ENCODE results near the gene RNH1.

The RNH1 gene

DNA sequence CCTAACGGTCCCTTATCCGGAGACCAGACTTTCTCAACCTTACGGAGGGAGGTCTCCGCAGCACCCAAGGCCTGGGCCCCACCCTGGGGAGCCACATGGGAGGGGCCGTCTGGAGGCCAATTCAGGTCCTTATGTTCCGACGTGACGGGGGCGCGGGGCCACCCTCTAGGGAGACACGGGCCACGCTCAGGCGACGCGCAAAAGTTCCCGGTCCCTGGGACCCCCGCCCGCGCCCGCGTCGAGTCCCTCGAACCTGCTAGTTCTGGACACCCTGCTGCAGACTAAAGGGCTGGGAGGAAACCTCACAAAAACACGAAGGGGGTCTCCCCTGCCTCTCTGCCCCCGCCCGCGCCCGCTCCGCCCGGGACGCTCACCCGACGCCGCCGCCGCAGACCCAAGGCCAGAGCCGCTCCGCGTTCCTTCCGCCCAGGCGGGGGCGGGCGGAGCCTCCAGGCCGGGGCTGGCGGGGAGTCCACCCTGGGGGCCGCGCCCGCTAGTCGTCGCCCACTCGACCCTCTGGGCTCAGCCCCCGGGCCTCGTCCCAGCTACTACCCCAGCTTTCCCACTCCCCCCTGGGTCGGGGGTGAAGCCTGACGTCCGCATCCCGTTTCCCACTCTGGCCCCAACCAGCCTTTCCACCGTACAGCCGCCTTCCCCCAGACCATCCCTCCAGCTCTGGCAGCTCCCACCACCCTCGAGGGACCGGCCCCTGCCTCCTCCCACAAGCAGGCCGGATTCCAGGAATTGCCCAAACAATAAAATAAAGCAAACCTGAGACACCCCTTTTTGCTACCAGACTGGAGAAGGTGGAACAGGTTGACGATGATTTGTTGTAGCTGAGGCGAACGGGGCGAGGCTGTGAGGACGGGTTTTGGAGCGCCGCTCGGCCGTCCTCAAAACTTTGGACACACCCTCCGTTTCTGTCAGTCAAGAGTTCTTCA, 2.7 kb downstream of the RNH1 start:
- Histone ChIP-seq H3K36me3 (ENCODE audit: control insufficient read depth, insufficient read depth, low read length) (peaks cover 26% of the 10 kb centered on the region), H3K4me3 (ENCODE audit: insufficient read depth, low read depth, low read length, poor library complexity, severe bottlenecking) (no peak overlapping the region), H3K27ac (ENCODE audit: insufficient read depth, low read length, poor library complexity, severe bottlenecking) (no peak overlapping the region), H3K9me3 (ENCODE audit: control insufficient read depth, low read length) (no peaks in the 10 kb centered on the region), H3K27me3 (replicated peaks; ENCODE audit: control insufficient read depth, insufficient read depth, low read length, poor library complexity, severe bottlenecking) (no peaks in the 10 kb centered on the region), H3K4me1 (ENCODE audit: control insufficient read depth, insufficient read depth, low read length, poor library complexity, severe bottlenecking) (peaks cover 31% of the 10 kb centered on the region)
- DNase-seq: no peak

DNA sequence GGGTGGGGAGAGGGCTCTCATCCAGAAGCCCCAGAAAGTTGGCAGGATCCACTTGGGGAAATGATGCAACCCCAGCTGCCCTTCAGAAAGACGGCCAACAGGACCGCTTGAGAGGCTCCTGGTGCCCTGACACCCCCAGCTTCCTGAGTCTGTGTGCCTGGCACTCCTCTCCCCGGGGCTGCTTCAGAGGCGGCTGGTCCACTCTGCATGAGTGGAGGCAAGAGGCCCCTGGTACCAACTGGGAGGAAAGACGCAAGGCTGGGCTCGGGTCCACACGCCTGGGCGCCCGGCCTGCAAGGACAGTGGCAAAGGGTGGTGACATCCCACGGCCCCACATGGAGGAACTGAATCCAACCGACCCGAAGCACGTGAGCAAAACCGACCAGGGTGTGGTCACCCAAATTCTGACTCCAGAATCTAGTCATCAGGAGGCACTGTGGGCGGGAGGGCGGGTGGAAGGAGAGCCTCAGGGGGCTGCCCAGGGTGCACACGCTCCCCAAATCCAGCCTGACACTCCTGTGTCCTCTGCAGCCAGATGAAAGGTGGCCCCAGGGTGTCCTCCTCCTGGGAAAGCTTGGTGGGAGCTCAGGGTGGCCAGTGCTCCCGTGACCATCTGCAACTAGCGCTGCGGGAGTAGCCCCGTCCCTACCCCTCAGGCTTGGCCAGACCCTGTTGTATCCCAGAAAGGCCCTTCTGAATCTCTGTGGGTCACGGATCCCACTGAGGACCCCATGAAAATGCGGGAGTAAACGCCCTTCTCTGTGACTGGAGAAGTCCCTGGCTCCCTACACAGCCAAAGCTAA, 3.7 kb downstream of the RNH1 start:
- Histone ChIP-seq H3K9me3 (ENCODE audit: control insufficient read depth, low read length) (no peaks in the 10 kb centered on the region), H3K27me3 (replicated peaks; ENCODE audit: control insufficient read depth, insufficient read depth, low read length, poor library complexity, severe bottlenecking) (no peaks in the 10 kb centered on the region), H3K36me3 (ENCODE audit: control insufficient read depth, insufficient read depth, low read length) (peaks cover 35% of the 10 kb centered on the region), H3K27ac (ENCODE audit: insufficient read depth, low read length, poor library complexity, severe bottlenecking) (no peak overlapping the region), H3K4me1 (ENCODE audit: control insufficient read depth, insufficient read depth, low read length, poor library complexity, severe bottlenecking) (peaks cover 31% of the 10 kb centered on the region), H3K4me3 (ENCODE audit: insufficient read depth, low read depth, low read length, poor library complexity, severe bottlenecking) (no peak overlapping the region)
- no peak for DNase-seq

DNA sequence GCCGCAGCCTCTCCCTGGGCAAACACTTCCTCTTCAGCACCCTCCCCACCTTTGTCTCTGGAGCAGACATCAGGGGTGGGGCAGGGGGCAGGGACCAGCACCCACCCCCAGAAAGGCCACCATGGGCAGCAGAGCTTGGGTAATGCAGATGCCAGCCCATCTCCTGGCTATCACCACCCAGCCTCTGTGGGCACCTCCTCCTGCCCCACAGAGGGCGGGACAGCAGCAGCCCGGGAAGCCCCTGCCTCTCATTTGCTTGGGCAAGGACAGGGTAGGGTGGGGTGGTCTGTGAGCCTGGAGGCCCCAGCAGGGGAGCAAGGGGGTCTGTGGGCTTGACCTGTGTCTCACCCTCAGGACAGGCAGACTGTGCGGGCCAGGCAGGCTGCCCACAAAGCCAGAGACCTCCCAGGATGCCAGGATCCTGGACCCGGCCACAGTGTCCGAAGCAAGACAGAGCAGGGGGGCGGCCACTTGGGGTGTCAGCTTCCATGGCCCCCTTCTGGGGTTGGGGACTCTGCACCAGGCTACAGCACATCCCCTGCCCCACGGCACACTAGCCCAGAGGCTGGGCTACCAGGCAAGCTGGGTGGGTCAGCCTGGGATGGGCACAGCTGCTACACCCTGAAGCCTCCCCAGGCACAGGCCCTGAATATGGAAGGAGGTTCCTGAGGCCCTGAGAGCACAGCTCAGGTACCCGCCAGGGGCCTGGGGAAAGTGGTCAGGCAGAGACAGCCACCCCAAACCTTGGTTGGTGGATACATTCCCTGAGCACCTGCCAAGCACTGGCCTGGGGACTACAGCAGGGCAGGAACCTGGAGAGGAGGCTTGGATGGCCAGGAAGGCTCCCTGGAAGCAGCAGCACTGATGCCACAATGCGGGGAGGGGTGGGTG, 4.5 kb downstream of the RNH1 start:
- no peak overlapping the region for H3K4me3 ChIP-seq (ENCODE audit: insufficient read depth, low read depth, low read length, poor library complexity, severe bottlenecking)
- H3K4me1 ChIP-seq (ENCODE audit: control insufficient read depth, insufficient read depth, low read length, poor library complexity, severe bottlenecking): peaks cover 27% of the 10 kb centered on the region
- H3K36me3 ChIP-seq (ENCODE audit: control insufficient read depth, insufficient read depth, low read length): peaks cover 44% of the 10 kb centered on the region
- H3K27ac ChIP-seq (ENCODE audit: insufficient read depth, low read length, poor library complexity, severe bottlenecking): no peak overlapping the region
- DNase-seq: no peak
- H3K9me3 ChIP-seq (ENCODE audit: control insufficient read depth, low read length): no peaks in the 10 kb centered on the region
- no peaks in the 10 kb centered on the region for H3K27me3 ChIP-seq (replicated peaks; ENCODE audit: control insufficient read depth, insufficient read depth, low read length, poor library complexity, severe bottlenecking)

DNA sequence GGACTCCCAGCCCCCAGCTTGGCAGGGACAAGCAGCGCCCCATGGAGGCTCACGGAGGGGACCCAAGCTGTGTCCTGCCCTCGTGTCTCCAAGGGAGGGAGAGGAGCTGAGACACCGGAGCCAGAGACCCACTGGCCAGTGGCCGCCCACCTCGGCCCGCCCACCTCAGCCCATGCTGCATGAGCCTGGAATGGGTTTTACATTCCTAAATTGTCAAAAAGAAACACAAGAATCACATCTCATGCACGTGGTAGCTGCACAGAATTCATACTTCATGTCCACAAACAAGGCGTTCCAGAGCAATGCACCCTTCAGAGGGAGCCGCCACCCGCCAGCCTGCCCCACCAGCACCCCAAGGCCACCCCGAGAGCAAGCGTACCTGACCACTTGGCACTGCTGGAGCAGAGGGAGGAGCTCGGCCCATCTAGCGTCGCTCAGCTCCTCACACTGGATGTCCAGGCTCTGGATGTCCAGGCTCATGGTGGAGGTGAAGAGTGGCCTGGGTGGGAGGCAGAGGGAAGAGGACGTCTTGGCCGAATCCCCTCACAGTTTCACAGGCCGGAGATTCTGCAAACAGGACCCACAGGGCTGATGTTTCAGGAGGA, 5.3 kb downstream of the RNH1 start:
- Histone ChIP-seq H3K36me3 (ENCODE audit: control insufficient read depth, insufficient read depth, low read length) (peaks cover 51% of the 10 kb centered on the region), H3K27ac (ENCODE audit: insufficient read depth, low read length, poor library complexity, severe bottlenecking) (no peak overlapping the region), H3K4me3 (ENCODE audit: insufficient read depth, low read depth, low read length, poor library complexity, severe bottlenecking) (no peak overlapping the region), H3K27me3 (replicated peaks; ENCODE audit: control insufficient read depth, insufficient read depth, low read length, poor library complexity, severe bottlenecking) (no peaks in the 10 kb centered on the region), H3K9me3 (ENCODE audit: control insufficient read depth, low read length) (no peaks in the 10 kb centered on the region), H3K4me1 (ENCODE audit: control insufficient read depth, insufficient read depth, low read length, poor library complexity, severe bottlenecking) (peaks cover 24% of the 10 kb centered on the region)
- no peak for DNase-seq

DNA sequence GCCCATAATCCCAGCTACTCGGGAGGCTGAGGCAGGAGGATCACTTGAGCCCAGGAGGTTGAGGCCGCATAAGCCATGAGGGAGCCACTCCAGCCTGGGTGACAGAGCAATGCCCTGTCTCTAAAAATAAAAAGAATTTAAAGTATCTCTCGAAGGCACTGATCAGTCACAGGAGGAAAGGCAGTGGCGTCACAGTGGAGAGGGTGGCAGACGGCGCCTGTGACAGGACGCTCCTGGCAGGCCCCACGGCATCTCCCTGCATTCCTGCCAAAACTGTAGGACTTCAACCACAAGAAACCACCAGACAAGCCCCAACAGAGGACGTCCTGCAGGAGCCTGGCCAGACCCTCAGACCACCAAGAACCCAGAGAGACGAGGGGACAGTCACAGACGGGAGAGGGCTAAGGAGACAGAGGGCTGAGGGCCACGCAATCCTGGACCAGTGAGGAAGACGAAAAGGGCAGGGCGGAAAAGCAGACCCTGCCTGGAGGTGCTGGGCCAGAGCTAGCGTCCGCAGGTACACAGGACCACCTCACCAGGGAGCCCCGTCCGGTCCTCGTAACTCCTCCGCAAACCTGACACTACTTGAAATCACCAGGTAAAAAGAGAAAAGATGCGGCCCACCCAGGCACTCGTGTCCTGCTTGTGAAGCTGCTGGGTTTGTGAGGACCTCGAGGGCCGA, 5.9 kb downstream of the RNH1 start:
- no peak for DNase-seq
- peaks cover 56% of the 10 kb centered on the region for H3K36me3 ChIP-seq (ENCODE audit: control insufficient read depth, insufficient read depth, low read length)
- no peak overlapping the region for H3K4me3 ChIP-seq (ENCODE audit: insufficient read depth, low read depth, low read length, poor library complexity, severe bottlenecking)
- peaks cover 24% of the 10 kb centered on the region for H3K4me1 ChIP-seq (ENCODE audit: control insufficient read depth, insufficient read depth, low read length, poor library complexity, severe bottlenecking)
- no peaks in the 10 kb centered on the region for H3K27me3 ChIP-seq (replicated peaks; ENCODE audit: control insufficient read depth, insufficient read depth, low read length, poor library complexity, severe bottlenecking)
- no peaks in the 10 kb centered on the region for H3K9me3 ChIP-seq (ENCODE audit: control insufficient read depth, low read length)
- H3K27ac ChIP-seq (ENCODE audit: insufficient read depth, low read length, poor library complexity, severe bottlenecking): no peak overlapping the region

DNA sequence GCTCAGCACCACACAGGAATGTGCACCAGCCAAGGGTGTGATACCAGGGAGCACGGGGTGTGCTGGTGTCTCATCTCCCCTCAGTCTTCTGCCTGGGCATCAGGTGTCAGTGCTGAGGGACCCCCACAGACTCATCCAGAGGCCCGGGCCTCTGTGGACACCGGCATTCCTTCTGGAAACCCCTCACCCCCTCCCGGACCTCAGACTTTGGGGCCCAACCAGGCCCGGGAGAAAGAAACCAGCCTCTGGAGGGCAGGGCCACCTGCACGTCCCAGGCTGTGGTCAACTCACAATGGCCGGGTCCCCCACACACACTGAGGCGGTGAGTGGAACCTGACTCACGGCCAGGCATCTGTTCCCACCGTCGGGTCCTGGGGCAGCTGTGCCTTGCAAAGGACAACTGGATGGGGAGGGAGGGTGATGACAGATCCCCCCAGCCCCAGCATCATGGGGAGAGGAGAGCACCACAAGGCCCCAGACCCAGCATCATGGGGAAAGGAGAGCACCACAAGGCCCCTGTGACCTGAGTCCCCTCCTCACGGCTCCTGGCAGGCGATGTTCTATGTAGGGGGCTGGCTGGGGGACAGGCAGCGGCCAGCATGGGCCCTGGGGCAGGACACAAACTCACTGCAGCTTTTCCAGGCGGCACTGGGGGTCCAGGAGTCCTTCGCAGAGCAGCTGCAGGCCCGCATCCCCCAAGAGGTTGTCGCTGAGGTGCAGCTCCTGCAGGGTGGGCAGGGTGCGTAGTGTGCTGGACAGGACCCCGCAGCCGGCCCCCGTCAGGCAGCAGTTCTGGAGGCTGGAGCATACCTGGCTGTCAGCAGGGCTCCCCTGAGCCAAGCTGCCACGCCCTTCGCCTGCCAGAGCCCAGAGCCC, 7.6 kb downstream of the RNH1 start:
- Histone ChIP-seq H3K9me3 (ENCODE audit: control insufficient read depth, low read length) (no peaks in the 10 kb centered on the region), H3K36me3 (ENCODE audit: control insufficient read depth, insufficient read depth, low read length) (peaks cover 70% of the 10 kb centered on the region), H3K27me3 (replicated peaks; ENCODE audit: control insufficient read depth, insufficient read depth, low read length, poor library complexity, severe bottlenecking) (no peaks in the 10 kb centered on the region), H3K4me3 (ENCODE audit: insufficient read depth, low read depth, low read length, poor library complexity, severe bottlenecking) (no peak overlapping the region), H3K4me1 (ENCODE audit: control insufficient read depth, insufficient read depth, low read length, poor library complexity, severe bottlenecking) (peaks cover 11% of the 10 kb centered on the region), H3K27ac (ENCODE audit: insufficient read depth, low read length, poor library complexity, severe bottlenecking) (no peak overlapping the region)
- no peak for DNase-seq

DNA sequence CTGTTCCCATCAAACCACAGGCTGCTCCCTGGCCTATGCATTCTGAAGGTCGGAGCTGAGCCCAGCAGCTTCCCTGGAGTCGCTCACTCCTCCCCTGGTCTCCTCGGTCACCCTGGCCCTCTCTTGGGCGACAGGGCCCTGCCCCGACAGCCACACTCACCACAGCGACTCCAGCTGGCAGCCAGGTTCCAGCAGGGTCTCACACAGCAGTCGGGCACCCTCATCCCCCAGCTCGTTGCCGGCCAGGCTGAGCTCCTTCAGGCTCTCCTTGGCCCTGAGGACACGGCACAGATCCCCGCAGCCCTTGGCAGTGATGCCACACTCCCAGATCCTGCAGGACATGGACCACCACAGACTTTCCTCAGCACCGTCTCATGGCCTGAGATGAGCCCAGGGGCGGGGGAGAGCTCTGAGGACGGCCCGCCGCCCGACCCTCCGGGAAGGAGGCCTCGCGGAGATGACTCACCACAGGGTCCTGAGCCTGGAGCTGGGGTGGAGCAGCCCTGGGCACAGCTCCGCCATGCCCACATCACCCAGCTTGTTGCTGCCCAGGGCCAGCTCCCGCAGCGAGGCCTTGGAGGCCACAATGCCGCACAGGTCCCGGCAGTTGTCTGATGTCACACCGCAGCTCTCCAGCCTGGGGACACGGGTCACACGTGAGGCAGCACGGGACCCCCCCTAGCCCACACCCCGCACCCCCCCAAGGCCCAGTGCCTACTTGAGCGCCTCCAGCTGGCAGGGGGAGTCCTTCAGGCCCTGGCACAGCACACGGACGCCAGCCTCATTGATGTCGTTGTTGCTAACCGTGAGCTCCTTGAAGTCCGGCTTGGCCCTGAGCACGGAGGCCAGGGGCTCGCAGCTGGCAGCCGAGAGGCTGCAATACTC, 8.5 kb downstream of the RNH1 start:
- Histone ChIP-seq H3K9me3 (ENCODE audit: control insufficient read depth, low read length) (no peaks in the 10 kb centered on the region), H3K36me3 (ENCODE audit: control insufficient read depth, insufficient read depth, low read length) (peaks cover 74% of the 10 kb centered on the region), H3K4me3 (ENCODE audit: insufficient read depth, low read depth, low read length, poor library complexity, severe bottlenecking) (no peak overlapping the region), H3K4me1 (ENCODE audit: control insufficient read depth, insufficient read depth, low read length, poor library complexity, severe bottlenecking) (peaks cover 2% of the 10 kb centered on the region), H3K27me3 (replicated peaks; ENCODE audit: control insufficient read depth, insufficient read depth, low read length, poor library complexity, severe bottlenecking) (no peaks in the 10 kb centered on the region), H3K27ac (ENCODE audit: insufficient read depth, low read length, poor library complexity, severe bottlenecking) (no peak overlapping the region)
- DNase-seq: no peak

Data from effector memory CD4-positive, alpha-beta T cell (primary cell).